ENCODE data around the gene CDKN2D. TPM values are rescaled to one million over a fixed set of nuclear protein-coding genes. Genes with fewer than 3 reads are reported as not detected.

Gene CDKN2D
- total RNA-seq, 1 experiment from 2014 or later, result 13.8 TPM

- DNase-seq (ENCODE audit: low read depth, low spot score), result no peak
- Histone ChIP-seq H3K9me2 (ENCODE audit: insufficient read depth) (no peaks in the 10 kb centered on the region), H3K27ac (ENCODE audit: low read depth, low read length) (no peak overlapping the region), H3K4me2 (ENCODE audit: low read length) (no peak overlapping the region), H2AFZ (ENCODE audit: low read depth, low read length, poor library complexity, severe bottlenecking) (no peak overlapping the region), H4K20me1 (ENCODE audit: insufficient read depth) (no peaks in the 10 kb centered on the region), H3K4me3 (replicated peaks in 1 of 2; ENCODE audit: low read depth in 1 of 2, low read length in 2 of 2) (no peak overlapping the region), H3K27me3 (ENCODE audit: insufficient read depth, low read length) (no peaks in the 10 kb centered on the region), H3K9ac (ENCODE audit: low read length) (no peak overlapping the region), H3K36me3 (ENCODE audit: control insufficient read depth in 1 of 2, insufficient read depth in 2 of 2, low read length in 2 of 2) (no peaks in the 10 kb centered on the region), H3K9me3 (ENCODE audit: control insufficient read depth in 1 of 2, insufficient read depth in 1 of 2, low read depth in 1 of 2, low read length in 2 of 2) (no peaks in the 10 kb centered on the region), H3K79me2 (ENCODE audit: insufficient read depth, low read length) (no peaks in the 10 kb centered on the region), H3K4me1 (ENCODE audit: control insufficient read depth in 1 of 2, insufficient read depth in 2 of 2, low read length in 2 of 2) (peaks cover 6 to 12% of the 10 kb centered on the region in 2 experiments; a peak in 3 of 4 replicates)
- no peak for ATAC-seq
- ChIA-PET POLR2A (no interaction called here), CTCF (no interaction called here), RAD21 (ENCODE audit: low non-redundant PET in 1 of 2, low total read pairs in 2 of 2, uncharacterized antibody in 2 of 2, unreplicated experiment in 2 of 2) (no interaction called here)
- BruUV-seq (replicated peaks), result no TSS peak
- intact Hi-C loops (cut with micrococcal nuclease), result no loop called here
- TF ChIP-seq EZH2phosphoT487 (IDR thresholded peaks at IDR 0.05; ENCODE audit: borderline replicate concordance) (no peak), POLR2A (IDR thresholded peaks at IDR 0.05; ENCODE audit: borderline replicate concordance, extremely low read depth, insufficient read depth, insufficient read length) (no peak), POLR2AphosphoS5 (IDR thresholded peaks at IDR 0.05; ENCODE audit: low read depth, low read length) (no peak), ZNF274 (IDR thresholded peaks at IDR 0.05; ENCODE audit: low read depth, low read length) (no peak), ZBTB33 (IDR thresholded peaks at IDR 0.05; ENCODE audit: extremely low read depth, insufficient replicate concordance, low read length) (no peak), ATF3 (IDR thresholded peaks at IDR 0.05) (no peak), SIN3A (IDR thresholded peaks at IDR 0.05; ENCODE audit: low read depth) (no peak), CTCF (IDR thresholded peaks at IDR 0.05 in 2 of 3, conservative IDR thresholded peaks at IDR 0.05 in 1 of 3; ENCODE audit: borderline replicate concordance in 1 of 3, insufficient read depth in 1 of 3, low read depth in 2 of 3, low read length in 2 of 3) (no peak), CBX3 (IDR thresholded peaks at IDR 0.05; ENCODE audit: low read depth) (no peak), FOSL1 (IDR thresholded peaks at IDR 0.05; ENCODE audit: low read depth) (no peak), REST (IDR thresholded peaks at IDR 0.05; ENCODE audit: low read depth) (no peak), EZH2 (IDR thresholded peaks at IDR 0.05) (no peak), EGR1 (IDR thresholded peaks at IDR 0.05; ENCODE audit: low read depth) (no peak), TCF7L2 (IDR thresholded peaks at IDR 0.05; ENCODE audit: borderline replicate concordance, extremely low read depth, insufficient read depth, insufficient read length) (no peak), SP1 (IDR thresholded peaks at IDR 0.05; ENCODE audit: low read depth) (no peak), RAD21 (IDR thresholded peaks at IDR 0.05; ENCODE audit: low read depth) (no peak)
- TF ChIP-seq, protein P1, sequence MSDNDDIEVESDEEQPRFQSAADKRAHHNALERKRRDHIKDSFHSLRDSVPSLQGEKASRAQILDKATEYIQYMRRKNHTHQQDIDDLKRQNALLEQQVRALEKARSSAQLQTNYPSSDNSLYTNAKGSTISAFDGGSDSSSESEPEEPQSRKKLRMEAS (IDR thresholded peaks at IDR 0.05), result no peak
Observed at GRCh38 chr19:10538204-10538983, 30.4 kb downstream of the CDKN2D start.

All from HCT116 (cell line).